ENCODE results near the gene CHD1L. TPM values are rescaled to one million over a fixed set of nuclear protein-coding genes. Genes with fewer than 3 reads are reported as not detected.
A peak's percentile ranks its signal among the peaks of the same experiment; 100 is the strongest.

CHD1L gene
- polyA plus RNA-seq, 3 donors: 13.1 to 23.0 (median 15.2) TPM

- Mint-ChIP-seq H3K4me3 (no peak overlapping the region), H3K9me3 (peaks cover 2 to 17% (median 12%) of the 10 kb centered on the region in 7 donors), H3K27ac (peak overlapping the region in 1 of 7 donors; percentile 1), H3K4me1 (peaks cover 4% of the 10 kb centered on the region), H3K36me3 (no peaks in the 10 kb centered on the region), H3K27me3 (ENCODE audit: low read depth in 3 of 3) (peaks cover 3 to 10% (median 10%) of the 10 kb centered on the region in 3 donors)
- Histone ChIP-seq H3K9me3 (replicated peaks in 1 of 2; ENCODE audit: control insufficient read depth in 1 of 2, insufficient read depth in 1 of 2, low read length in 2 of 2) (no peaks in the 10 kb centered on the region), H3K4me2 (replicated peaks; ENCODE audit: extremely low read depth, low read length, poor library complexity, severe bottlenecking) (no peak overlapping the region), H4K20me1 (ENCODE audit: insufficient read depth, low read length) (no peaks in the 10 kb centered on the region), H3K27me3 (ENCODE audit: control insufficient read depth in 2 of 2, insufficient read depth in 2 of 2, low read length in 2 of 2) (no peaks in the 10 kb centered on the region), H3K4me1 (ENCODE audit: control insufficient read depth in 1 of 2, insufficient read depth in 2 of 2, low read length in 2 of 2) (no peaks in the 10 kb centered on the region), H2AFZ (ENCODE audit: insufficient read depth, low read depth, low read length, poor library complexity, severe bottlenecking) (no peak overlapping the region), H3K79me2 (ENCODE audit: insufficient read depth, low read length) (no peaks in the 10 kb centered on the region), H3K4me3 (replicated peaks in 1 of 3; ENCODE audit: low read depth in 2 of 3, low read length in 3 of 3) (no peak overlapping the region), H3K36me3 (replicated peaks in 1 of 2; ENCODE audit: control insufficient read depth in 1 of 2, insufficient read depth in 2 of 2, low read length in 2 of 2) (no peaks in the 10 kb centered on the region), H3K9ac (ENCODE audit: insufficient read depth, low read length, poor library complexity, severe bottlenecking) (no peak overlapping the region), H3K27ac (ENCODE audit: low read depth in 1 of 2, low read length in 2 of 2) (no peak overlapping the region)
- no peak for DNase-seq
- no CpG with 5 or more reads among the region's 1 CpG for WGBS (ENCODE audit: insufficient coverage)
- intact Hi-C loops (cut with micrococcal nuclease): no loop called here
- no peak for TF ChIP-seq CTCF (IDR thresholded peaks at IDR 0.05)
Measured at GRCh38 chr1:147341246-147341645, 98.8 kb downstream of the CHD1L start.

Other genes starting within 250 kb of the CHD1L start
- 10 to 100 TPM in 1 of 3 donors, 1 to 10 TPM in 2; 1.1 to 14.0 (median 1.7) TPM for gene PRKAB2, start 70.2 kb upstream of the CHD1L start, polyA plus RNA-seq
- 10 to 100 TPM; 16.8 to 20.0 (median 18.0) TPM for gene FMO5, start 17.3 kb upstream of the CHD1L start, polyA plus RNA-seq